Hippocampal formation (tissue), 2 donors: Measurements from ENCODE around the gene SH3BGRL3.
"Not testable (repeated sequence)": the region's sequence is repeated elsewhere in the genome, so short reads cannot be mapped to it uniquely, and the experiment has no call there.

Source experiments
- DNase-seq, 2 donors: peaks; one replicate each; lab custom pipeline; 2025; lab: John Stamatoyannopoulos, UW

Gene SH3BGRL3

DNA sequence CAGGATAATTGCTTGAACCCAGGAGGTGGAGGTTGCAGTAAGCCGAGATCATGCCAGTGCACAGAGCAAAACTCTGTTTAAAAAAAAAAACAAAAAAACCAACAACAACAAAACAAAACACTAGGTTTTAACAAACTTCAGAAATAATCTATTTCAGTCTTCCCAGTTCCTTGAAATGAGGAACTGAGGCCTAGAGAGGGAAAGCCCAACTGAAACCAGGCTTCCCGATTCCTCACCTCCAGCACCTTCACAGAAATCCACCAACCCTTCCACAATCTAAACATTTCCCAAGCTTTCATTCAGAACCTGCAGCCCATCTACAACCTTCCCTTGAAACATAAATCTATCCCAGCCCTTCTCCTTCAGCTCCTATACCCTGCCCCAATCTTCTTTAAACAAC lies 37.3 kb downstream of the SH3BGRL3 start:
- DNase-seq, result no peak

DNA sequence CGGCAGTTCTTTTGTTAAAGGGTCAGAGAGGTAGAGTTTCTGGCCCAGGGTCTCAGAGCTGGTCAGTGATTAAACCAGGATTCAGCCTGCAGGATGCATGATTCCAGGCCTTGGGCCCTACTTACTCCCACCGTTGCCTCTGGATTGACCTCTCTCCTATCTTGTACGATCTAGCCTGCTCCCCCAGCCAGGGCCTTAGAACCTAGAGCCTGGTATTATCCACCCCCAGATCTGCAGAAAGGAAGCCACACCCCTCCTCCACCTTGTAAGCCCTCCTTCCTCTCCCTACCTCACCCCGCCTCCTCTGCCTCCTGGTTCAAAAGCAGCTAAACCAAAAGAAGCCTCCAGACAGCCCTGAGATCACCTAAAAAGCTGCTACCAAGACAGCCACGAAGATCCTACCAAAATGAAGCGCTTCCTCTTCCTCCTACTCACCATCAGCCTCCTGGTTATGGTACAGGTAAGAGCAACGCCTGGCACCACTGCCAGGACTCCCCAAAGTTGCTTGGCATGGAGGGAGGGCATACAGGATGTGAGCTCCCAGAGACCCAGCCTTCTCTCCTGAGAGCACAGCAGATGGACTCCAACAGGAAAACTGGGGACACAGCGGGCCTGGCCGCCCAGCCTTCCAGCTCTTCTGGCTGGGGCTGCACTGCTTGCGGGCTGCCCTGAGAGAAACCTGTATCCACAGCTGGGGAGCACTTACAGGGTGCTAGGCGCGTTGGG lies 37.9 kb downstream of the SH3BGRL3 start, which contains the start of gene CD52:
Gene CD52, plus strand, starts transcription at position 347 of the 726 bp plus-strand sequence. Its CDS starts 60 bp downstream, at position 407.
- no peak for DNase-seq

DNA sequence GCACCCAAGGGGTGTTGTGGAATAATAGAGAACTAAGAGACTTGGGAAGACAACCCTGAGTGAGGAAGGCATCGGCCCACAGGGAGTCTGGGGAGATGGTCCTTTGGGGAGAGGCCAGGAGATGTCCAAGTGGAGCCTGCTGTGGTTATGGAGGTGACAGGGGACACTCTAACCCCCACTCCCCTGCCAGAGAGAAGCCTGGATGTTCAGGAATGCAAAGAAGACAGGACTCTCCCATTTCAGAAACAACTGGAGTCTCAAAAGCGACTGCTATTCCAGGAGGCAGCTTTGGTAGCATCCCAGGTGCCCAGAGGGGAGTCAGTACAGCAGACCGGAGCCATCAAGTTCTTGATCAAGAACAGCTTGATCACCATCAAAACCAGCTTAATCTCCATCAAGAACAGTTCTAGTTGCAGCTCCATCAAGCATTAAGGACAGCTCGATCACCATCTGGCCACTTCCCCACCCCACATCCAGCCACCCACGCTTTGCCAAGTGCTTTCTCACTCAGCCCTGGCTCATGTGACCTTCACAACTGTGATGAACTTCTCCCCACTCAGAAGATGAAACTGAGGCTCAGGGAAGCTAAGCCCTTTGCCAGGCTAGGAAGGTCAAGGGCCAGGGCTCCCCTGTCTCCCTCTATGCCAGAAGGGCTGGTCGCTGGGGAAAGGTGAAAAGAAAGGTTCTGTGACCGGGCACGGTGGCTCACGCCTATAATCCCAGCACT lies 38.6 kb downstream of the SH3BGRL3 start:
- no peak for DNase-seq

DNA sequence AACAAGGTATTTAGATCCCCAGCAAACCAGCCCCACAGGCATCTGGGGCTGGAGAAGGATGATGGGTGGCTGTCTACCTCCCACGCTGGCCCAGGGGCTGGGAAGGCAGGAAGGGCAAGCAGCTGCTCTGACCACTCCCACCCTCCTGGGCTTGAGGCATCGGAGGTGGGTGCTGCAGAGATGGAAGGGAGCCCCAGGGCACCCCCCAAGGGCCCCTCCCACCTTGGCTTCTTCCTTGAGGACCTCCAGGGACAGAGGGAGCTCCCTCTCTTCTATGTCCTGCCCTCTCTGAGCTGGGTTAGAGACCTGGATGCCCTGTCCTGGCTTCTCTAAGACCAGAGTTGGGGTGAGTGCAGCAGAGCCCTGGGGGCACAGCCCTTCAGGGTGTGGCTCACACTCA lies 41.0 kb downstream of the SH3BGRL3 start:
- no peak for DNase-seq

DNA sequence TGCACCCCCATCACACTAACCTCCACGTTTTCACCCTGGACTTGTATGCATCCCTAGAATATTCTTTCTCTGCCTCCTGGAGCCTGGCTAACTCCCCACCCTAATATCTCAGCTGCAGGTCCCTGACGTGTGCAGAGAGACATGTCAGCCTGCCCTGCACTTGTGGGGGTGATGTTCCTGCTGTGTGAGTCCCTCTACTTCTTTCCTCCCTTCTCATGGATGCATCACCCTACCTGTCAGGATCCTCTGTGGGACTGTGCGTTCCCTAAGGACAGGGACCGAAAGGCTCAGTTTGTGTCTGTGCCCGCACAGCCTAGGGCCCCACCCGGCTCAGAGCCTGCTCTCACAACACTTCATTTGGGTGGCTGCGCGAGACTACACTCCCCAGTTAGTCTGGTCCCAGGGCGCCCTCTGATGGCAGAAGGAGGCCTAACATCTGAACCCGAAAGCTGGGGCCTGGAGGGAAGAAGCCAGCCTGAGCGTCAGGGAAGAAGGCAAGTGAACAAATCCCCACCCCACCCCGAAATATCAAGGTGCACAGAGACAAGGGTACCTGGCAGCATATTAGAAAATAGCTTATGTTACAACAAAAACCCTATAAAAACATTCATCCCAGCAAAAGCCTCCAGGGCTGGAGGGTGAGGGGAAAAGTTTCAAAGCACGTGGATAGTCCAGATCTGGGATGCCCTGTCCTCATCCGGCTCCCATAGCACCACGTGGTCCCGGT lies 41.6 kb downstream of the SH3BGRL3 start:
- peak; percentile 75 to 84 for DNase-seq

DNA sequence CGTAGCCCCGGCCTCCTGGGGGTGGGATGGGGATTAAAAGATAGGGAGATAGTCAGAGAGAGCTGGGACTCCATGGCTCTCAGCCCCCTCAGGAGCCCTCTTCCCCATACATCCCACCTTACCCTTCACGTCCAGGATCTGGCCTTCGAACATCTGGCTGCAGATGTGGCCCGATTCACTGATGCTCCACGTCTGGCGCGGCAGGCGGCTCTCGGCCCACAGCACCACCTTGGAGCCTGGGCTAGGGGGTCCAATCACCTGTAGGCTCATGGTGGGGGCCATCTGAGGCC lies 42.1 kb downstream of the SH3BGRL3 start:
- DNase-seq, result no peak

DNA sequence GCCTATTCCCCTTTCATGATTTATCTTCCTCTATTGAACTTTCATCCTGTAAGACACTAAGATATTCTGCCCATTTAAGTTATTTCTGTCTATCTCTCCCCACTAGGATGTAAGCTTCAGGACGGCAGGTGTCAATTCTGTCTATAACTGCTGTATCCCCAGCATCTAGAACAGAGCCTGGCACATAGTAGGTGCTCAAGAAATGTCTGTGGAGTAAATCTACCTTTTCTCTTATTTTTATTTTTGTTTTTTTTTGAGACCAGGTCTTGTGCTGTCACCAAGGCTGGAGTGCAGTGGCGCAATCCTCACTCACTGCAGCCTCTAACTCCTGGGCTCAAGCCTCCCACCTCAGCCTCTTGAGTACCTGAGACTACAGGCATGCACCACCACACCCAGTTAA lies 43.5 kb downstream of the SH3BGRL3 start:
- no peak for DNase-seq

DNA sequence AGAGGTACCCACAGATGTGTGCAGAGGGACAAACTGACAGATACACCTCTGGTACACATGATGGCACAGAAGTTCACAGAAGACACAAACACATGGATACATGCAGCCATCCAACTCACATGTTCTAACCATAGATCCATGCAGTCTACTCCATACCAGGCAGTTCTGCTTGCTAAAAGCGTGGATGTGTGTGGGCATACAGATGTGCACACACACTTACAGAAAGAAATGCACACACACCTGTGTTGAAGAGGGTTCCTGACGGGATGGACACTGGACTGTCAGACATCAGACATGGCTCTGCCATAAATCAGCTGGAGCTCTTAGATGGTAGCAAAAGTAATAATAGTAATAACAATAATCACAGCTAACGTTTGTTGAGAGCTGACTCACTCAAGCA lies 44.7 kb downstream of the SH3BGRL3 start:
- DNase-seq, result no peak

DNA sequence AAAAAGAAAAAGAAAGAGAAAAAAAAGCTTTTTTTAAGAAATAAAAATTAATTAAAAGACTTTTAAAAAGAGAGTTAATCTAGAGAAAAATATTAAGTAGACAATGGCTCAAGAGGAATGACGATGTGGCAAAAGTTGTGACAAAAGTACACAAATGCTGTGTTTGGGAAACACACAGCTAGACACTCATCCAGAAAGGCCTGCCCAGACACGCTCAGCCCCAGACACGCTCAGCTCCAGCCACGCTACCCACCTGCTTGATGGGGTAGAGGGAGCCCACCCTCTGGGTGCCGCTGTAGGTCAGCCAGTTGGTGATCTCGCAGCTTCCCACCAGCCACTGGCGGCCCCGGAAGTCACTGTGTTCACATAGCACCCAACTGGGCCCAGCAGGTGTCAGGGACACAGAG lies 48.1 kb downstream of the SH3BGRL3 start:
- no peak for DNase-seq

DNA sequence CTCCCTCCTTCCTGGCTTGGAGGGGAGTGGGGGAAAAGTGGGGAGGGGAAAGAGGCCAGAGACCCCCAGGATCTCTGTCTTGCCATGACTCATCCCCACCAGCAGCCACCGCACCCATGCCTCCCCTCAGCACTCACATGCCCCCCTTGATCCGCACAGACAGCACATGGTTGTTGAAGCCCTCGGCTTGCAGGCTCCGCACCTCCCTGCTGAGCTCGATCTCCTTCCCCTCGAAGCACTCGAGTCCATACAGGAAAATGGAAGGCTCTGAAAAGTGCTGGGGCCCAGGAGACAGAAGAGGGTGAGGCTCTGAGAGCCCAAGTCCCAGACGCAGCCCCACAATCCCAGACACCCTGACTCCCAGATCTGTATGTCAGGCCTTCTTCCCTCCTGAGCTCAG lies 48.7 kb downstream of the SH3BGRL3 start:
- DNase-seq, result no peak

DNA sequence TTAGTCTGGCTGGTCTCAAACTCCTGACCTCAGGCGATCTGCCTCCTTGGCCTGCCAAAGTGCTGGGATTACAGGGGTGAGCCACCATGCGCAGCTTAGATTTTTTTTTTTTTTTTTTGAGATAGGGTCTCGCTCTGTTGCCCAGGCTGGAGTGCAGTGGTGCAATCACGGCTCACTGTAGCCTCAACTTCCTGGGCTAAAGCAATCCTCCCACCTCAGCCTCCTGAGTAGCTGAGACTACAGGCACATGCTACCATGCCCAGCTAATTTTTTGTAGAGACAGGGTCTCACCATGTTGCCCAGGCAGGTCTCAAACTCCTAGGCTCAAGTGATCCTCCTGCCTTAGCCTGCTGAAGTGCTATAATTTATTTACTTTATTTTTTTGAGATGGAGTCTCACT lies 49.5 kb downstream of the SH3BGRL3 start:
- DNase-seq, result not testable (repeated sequence)

DNA sequence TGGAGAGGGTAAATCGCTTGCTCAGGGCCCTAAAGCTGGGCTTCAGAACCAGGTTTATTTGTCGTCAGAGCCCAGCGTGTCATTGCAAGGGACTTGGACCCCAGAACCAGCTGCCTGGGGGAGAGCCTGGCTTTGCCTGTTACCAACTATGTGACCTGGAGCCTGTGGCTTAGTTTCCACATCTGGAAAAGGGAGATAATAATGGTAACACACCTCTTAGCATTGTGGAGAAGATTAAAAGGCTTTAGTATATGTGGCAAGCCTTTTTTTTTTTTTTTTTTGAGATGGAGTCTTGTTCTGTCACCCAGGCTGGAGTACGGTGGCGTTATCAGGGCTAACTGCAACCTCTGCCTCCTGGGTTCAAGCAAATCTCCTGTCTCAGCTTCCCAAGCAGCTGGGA lies 50.4 kb downstream of the SH3BGRL3 start:
- no peak for DNase-seq
